ENCODE results near the gene CYSTM1.

- TF ChIP-seq CTCF (IDR thresholded peaks at IDR 0.05) (no peak), POLR2A (IDR thresholded peaks at IDR 0.05) (no peak)
Observed at GRCh38 chr5:140125637-140126036, 49.4 kb upstream of the CYSTM1 start, which contains the start of gene IGIP.

All from body of pancreas (tissue), 4 donors.